WERI-Rb-1 (cell line): ENCODE results near the gene ART4.

Experiments used
- DNase-seq: peaks from one replicate; pipeline ENCODE4 v3.0.0-alpha.2; 2020
- H3K27ac ChIP-seq: fragments of 250-450 bp; sonication (Bioruptor Pico); 2 replicates; pipeline ENCODE4 v1.5.1; 2020; ENCODE audit warnings: mild to moderate bottlenecking, moderate library complexity
- H3K27me3 ChIP-seq: fragments of 250-450 bp; sonication (Bioruptor Pico); 2 replicates; pipeline ENCODE4 v1.5.1; 2021; ENCODE audit warnings: mild to moderate bottlenecking, low read depth, moderate library complexity; ENCODE audit not compliant: insufficient read depth, severe bottlenecking
- H3K36me3 ChIP-seq: fragments of 250-450 bp; sonication (Bioruptor Pico); 2 replicates; pipeline ENCODE4 v1.5.1; 2020; ENCODE audit warnings: mild to moderate bottlenecking, moderate library complexity
- H3K4me3 ChIP-seq: 2 replicates; pipeline ENCODE4 v1.5.1; 2011; ENCODE audit warnings: low read depth, mild to moderate bottlenecking, control low read depth, low read length
- H3K9me3 ChIP-seq: fragments of 250-450 bp; sonication (Bioruptor Pico); 2 replicates; pipeline ENCODE4 v1.5.1; 2021; ENCODE audit warnings: mild to moderate bottlenecking, moderate library complexity; ENCODE audit not compliant: severe bottlenecking
- CTCF ChIP-seq: IDR thresholded peaks from 2 replicates; pipeline ENCODE4 v1.5.1; 2011; ENCODE audit warnings: low read depth, mild to moderate bottlenecking, control low read depth, inconsistent platforms, low read length

Gene ART4

GRCh38 chr12:14843425-14843887, at the start of gene ART4:
Gene ART4, minus strand, starts transcription at chr12:14843526. Its CDS starts 413 bp downstream, at chr12:14843113.
- TF ChIP-seq CTCF = no peak
- H3K4me3 ChIP-seq = no peak within 1 kb of the TSS
- no peaks in the 10 kb centered on the region for H3K9me3 ChIP-seq
- no peak within 1 kb of the TSS for H3K27ac ChIP-seq
- no peaks in the 10 kb centered on the region for H3K27me3 ChIP-seq
- H3K36me3 ChIP-seq = no peaks in the 10 kb centered on the region
- DNase-seq = no peak

- no peak overlapping the region for H3K4me3 ChIP-seq
- peak; percentile 54 for TF ChIP-seq CTCF
- H3K27me3 ChIP-seq = no peaks in the 10 kb centered on the region
- peak; percentile 49 for DNase-seq
- no peaks in the 10 kb centered on the region for H3K9me3 ChIP-seq
- H3K27ac ChIP-seq = no peak overlapping the region
- H3K36me3 ChIP-seq = no peaks in the 10 kb centered on the region
These were observed 49.6 kb upstream of the ART4 start for GRCh38 chr12:14892726-14893505.

- H3K27me3 ChIP-seq = no peaks in the 10 kb centered on the region
- no peak overlapping the region for H3K27ac ChIP-seq
- H3K9me3 ChIP-seq = peaks cover 4% of the 10 kb centered on the region
- H3K4me3 ChIP-seq = no peak overlapping the region
- no peak for TF ChIP-seq CTCF
- no peaks in the 10 kb centered on the region for H3K36me3 ChIP-seq
- DNase-seq = no peak
These were observed 47.4 kb upstream of the ART4 start for GRCh38 chr12:14890701-14891100.

GRCh38 chr12:14886271-14886670, 42.9 kb upstream of the ART4 start:
- Histone ChIP-seq H3K4me3 (no peak overlapping the region), H3K27me3 (no peaks in the 10 kb centered on the region), H3K9me3 (peaks cover 5% of the 10 kb centered on the region), H3K27ac (no peak overlapping the region), H3K36me3 (no peaks in the 10 kb centered on the region)
- DNase-seq = no peak
- TF ChIP-seq CTCF = no peak

GRCh38 chr12:14885718-14886221, 42.4 kb upstream of the ART4 start, which contains the start of gene MGP:
Gene MGP, minus strand, starts transcription at chr12:14885854. Its CDS starts 63 bp downstream, at chr12:14885791.
- peaks cover 5% of the 10 kb centered on the region for H3K9me3 ChIP-seq
- H3K36me3 ChIP-seq = no peaks in the 10 kb centered on the region
- H3K27ac ChIP-seq = peak within 1 kb of the TSS; percentile 41
- DNase-seq = no peak
- H3K4me3 ChIP-seq = no peak within 1 kb of the TSS
- no peaks in the 10 kb centered on the region for H3K27me3 ChIP-seq
- no peak for TF ChIP-seq CTCF
